IPS-11a (cell line): Measurements from ENCODE around the gene PTPRT.

Source experiments
- H3K4me3 ChIP-seq: one replicate; pipeline ENCODE4 v1.5.1; 2013; ENCODE audit warnings: low read depth, low read length, control low read depth

PTPRT gene

DNA sequence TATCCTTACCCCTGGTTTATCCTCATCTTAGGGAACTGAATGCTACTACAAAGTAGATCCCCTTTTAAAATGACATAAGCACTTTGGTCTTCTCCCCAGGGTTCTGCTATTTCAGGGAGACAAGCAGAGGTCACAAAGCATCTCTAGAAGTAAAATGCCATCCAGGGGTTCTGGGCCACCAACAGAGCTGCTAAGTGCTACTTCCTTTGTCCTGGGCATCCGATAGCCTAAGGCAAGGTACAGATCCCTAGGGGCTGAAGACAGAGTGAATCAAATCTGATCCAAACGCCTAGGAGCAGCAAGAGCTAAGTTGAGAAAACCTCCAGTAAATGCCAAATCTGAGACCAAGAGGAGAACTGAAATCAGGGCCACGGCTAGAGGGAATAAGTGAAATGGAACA, 161.2 kb downstream of the PTPRT start:
- no peak overlapping the region for H3K4me3 ChIP-seq

DNA sequence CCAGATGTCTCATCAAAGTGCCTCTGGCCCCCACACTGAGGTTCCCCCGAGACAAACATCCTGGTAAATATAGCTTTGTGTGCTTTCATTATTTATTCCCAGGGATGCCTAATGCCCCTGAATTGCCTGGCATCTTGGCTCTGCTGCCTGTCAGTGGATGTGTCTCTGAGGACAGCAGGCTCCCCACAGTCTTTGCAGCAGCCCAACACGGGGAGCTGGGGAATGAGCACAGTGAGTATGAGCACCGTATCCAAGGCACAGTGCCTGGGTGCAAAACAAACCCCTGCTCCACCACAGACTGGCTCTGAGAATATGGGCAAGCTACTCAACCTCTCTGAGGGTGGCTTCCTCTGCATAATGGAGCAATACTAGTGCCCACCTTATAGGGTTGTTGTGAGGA, 165.9 kb downstream of the PTPRT start:
- H3K4me3 ChIP-seq: no peak overlapping the region

DNA sequence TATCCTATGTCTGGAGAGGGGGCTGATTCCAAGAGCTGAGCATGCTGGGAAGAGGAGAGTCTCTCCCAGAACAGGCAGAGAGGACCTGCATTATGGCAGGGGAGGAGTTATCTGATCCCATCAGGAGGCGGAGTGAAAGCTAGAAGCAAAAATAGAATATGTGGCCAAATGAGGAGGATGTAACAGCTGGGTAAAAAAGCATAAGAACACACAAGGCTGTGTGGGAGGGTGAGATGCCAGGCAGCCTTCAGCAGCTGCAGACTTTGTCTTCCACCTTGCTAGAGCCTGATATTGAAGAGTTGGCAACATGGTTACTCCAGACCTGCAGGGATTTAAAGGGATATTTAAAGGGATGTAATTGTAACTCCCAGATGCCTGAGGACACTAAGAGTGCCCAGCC, 167.1 kb downstream of the PTPRT start:
- no peak overlapping the region for H3K4me3 ChIP-seq

DNA sequence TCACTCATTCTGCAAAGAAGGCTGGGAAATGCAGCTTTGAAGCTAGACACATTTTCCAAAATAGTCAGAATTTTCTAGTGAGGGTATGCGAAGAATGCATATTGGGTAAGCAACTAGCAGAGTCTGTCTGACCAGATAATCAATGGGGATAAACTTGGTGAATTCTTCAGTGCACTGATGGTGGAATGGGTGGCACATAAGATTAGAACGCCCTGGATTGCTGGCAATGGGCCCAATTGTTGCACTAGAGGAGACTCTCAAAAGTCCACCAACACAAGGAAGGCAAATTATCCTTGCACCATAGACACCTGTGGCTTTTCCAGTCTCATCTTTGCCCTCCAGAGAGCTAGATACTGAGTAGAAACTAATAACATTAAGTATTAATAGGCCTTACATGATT, 167.6 kb downstream of the PTPRT start:
- no peak overlapping the region for H3K4me3 ChIP-seq

DNA sequence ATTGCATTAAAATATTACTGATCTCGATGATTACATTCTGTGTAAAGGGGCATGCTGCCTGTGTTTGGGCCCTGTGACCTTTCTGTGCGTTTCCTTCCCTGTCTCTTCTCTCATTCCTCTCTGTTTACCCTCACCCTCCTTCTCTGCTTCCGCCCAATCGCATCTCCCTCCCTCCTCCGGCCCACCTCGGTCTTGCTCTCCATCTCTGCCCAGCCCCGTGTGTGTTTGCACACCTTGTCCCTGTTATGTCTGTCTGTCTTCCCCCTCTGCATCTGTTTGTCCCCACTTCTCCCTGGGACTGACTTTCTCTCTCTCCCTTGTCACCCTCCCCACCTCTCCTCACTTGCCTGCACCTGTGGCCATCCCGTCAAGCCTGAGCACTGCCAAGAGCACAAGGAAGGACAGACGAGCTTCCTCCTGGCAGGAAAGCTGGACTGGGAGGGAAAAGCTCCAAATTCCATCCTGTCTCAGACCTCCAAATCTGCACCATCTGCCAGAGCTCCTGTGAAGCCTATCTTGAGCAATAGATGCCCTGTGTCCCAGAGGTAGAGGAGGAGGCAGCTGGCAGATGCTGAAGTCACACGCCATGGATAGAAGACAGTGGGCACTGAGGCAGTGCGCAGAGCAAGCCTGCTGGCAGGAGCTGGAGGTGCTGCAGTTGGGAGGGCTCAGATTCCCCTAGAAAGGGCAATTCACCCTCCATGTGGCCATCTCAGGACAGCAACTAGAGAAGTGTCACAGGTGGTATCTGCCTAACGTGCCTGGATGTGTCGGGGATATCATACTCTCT, 172.3 kb downstream of the PTPRT start:
- H3K4me3 ChIP-seq: no peak overlapping the region

DNA sequence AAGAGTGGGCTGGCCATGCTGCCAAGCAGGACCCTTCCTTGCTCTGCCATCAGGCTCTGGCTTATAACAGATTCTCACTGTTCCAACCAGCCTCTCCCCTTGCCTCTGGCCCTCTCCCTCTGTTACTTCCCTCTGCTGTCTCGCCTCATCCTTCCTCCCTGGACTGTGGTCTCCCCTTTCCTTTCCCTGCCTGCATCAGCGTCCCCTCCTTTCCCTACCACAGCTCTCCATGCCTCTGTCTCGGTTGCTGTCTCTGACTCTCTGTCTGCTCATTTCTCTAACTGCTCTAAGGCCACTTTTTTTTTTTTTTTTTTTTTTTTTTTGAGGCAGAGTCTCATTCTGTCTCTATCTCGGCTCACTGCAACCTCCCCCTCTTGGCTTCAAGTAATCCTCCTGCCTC, 173.4 kb downstream of the PTPRT start:
- H3K4me3 ChIP-seq: no peak overlapping the region

DNA sequence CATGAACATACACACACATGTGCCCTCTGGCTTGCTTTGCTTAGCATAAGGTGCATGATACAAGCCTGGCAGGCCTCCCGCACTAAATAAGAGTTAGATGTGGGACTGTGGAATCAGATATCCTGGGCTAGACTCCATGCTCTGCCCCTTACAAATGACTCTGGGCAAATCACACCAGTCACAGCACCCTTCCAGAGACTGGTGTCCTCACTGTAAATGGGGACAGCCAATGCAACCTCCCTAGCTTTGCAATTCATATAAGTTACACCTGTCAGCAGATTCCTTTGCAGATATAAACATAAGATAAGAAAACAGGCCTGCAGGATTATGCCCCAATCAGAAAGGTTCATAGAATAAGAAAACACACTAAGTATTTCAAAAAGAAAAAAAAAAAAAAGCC, 174.1 kb downstream of the PTPRT start:
- no peak overlapping the region for H3K4me3 ChIP-seq

DNA sequence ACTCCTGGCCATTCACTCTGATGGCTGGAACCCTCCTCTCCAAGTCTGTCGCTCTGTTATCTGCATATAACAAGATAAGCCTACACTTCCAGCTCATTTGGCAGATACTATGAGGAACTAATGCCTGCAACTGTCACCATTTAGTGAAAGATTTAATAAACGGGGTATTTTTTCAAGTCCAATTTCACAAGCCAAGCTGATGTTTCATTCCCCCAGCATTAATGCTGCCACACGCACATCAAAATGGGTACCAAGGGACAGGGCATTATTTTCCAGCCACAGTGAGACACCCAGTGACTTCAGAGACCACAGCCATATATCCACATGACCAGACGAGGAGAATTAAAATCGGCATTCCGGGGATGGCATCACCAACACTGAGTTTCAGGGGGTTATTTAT, 175.5 kb downstream of the PTPRT start:
- no peak overlapping the region for H3K4me3 ChIP-seq

DNA sequence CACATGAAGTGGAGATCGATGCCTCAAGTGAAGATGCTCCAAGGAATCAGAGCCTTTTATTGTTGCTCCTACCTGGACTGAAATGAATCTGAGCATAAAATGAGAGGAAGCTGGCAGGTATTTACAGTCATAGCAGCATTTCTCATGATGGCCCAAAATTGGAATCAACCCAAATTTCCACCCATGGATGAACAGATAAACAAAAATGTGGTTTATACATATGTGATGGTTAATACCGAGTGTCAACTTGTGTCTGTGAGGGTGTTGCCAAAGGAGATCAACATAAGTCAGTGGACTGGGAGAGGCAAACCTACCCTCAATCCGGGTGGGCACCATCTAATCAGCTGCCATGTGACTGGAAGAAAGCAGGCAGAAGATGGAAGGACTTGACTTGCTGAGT, 178.2 kb downstream of the PTPRT start:
- no peak overlapping the region for H3K4me3 ChIP-seq

DNA sequence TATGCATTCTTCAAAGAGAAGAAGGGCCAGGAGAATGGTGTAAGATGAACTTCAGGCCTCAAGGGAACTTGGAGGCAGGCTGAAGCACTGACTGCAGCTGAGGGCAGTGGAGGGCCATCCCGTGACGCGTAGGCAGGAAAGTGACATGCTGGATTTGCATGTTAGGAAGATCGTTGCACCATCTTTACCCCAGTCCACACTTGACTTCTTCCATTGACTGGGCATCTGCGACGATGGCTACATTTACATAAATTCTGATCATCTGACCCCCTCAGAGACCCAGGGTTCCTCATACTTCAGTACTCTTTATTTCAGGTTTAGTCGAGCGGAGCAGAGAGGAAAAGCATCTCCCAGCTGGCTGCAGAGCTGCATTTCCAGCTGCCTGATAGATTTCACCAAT, 180.2 kb downstream of the PTPRT start:
- H3K4me3 ChIP-seq: no peak overlapping the region

DNA sequence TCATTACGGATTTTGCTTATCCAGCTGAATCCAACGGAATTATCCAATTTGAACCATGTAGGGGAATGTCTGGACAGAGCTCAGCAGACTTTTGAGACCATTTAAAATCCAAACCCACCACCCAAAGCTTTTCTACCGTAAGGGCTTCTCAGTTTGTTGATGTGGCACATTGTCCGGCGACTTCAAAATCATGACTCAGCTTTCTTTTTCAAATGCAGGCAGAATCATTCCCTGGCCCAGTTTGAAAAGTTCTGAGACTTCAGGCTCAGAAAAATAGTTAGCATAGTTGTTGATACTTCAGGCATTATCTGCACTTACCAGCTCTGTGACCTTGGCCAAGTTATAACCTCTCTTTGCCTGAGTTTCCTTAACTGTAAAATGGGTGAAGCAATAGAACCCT, 182.2 kb downstream of the PTPRT start:
- no peak overlapping the region for H3K4me3 ChIP-seq

DNA sequence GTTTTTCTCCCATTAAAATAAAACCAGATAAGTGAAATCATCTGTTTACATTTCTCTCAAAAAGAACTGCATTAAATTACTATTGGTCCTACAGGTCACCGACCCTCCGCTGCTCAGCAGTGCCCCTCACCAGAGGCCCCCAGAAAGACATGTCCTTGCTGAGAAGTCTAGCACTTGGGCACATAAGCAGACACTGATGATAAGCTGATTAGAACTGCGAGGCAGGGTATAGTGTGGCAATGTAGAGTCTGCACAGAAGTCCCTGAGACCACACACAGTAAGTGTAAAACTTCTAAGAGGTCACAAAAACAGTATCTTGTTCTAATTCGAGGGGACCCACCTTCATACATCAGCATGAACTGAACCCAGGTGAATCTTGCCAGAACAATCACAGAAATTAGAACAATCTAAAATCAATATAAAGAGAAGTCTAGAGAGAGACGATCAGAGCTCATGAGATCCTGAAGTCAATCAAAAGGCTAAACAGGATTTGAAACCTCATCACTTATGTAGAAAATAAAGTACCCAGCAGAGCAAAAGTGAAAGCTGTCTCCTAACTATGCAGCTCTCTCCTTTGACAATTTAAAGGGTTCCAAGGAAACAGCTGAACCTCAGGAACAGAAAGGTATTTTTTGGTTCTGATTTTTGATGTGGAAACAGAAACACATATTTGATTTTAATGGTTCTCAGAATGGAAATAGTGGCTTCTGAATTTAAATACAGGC, 182.9 kb downstream of the PTPRT start:
- no peak overlapping the region for H3K4me3 ChIP-seq

DNA sequence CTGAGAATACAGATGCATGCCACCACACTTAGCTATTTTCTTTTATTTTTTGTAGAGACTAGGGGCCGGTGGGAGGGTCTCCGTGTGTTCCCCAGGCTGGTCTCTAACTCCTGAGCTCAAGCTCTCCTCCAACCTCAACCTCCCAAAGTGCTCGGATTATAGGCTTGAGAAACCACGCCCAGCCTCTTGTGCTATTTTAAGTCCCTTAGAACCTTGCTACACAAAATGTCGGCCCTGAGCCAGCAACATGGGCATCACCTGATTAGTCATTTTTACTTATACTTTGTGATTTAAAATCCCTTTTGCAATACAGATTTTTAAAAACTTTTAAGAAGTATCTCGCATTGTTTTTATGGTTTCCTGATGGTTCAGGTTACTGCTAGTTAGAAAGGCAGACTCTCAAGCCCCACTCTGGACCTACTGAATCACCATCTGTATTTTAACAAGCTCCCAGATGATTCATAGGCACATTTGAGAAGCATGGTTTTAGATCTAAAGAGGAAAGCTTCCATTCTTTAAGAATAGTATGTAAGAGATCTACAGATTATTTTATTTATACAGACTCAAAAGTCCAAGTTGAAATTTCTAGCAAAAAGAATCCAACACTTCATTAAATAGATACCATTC, 186.3 kb downstream of the PTPRT start:
- no peak overlapping the region for H3K4me3 ChIP-seq

DNA sequence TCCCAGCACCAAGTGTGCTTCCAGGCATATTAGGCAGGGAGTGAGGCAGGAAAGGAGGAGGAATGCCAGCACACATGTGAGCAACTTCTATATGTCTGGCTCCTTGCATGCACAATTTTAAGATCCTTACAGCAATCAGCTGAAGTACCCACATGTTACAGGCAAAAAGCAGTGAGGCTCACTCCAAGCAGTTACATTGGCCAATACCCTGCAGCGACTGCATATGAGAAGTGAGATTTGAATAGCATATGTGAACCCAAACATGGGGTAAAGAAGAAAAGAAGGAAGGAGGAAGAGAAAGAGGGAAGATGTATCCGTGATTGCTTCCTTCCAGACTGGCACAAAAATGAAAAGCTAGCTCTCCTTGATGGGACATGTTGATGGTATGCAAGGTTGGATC, 193.6 kb downstream of the PTPRT start:
- no peak overlapping the region for H3K4me3 ChIP-seq

DNA sequence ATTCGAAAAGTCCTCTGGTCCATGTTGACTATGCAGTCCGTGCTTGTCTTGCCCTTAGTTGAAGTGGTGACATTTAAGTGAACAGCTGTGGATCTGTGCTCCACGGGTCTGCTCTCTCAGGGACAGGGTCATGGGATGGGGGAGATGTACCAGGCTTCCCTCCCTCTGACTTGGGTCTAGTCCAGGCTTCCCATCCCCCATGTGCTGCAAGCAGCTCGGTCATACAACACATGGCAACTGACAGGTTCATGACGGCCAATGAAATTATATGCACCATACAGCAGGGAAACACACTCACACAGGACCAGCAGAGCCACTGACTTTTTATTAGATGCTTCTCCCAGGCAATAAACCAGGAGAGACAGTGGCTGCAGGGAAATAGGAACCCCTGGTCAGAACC, 201.4 kb downstream of the PTPRT start:
- no peak overlapping the region for H3K4me3 ChIP-seq

DNA sequence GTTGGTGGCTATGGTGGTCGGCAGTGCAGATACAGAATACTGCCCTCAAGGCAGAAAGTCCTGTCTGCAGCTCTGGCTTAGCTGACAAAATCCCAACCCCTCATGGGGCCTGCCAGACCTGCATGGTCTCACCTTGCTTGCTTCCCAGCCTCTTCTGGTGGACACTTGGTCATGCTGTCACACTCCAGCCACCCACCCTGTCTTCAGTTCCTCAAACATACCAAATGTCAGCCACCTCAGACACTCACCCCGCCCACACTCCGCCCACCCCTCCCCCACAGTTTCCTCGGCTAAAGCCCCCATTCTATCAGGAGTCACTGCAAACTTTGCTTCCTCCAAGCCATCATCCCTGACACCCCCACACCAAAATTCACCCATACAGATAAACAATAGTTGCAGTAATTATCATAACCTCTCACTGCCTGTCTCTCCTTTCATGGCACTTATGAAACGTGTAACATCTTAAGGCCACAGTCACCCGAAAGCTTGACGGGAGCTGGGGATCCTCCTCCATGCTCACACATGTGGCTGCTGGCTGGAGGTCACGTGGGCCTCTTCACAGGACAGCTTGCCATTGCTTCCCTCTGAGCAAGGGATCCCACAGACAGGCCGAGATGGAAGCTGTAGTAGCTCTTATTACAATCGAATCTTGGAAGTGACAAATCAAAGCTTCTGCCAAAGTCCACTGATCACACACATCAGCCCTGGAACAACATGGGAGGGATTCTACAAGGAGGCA, 202.2 kb downstream of the PTPRT start:
- H3K4me3 ChIP-seq: no peak overlapping the region

DNA sequence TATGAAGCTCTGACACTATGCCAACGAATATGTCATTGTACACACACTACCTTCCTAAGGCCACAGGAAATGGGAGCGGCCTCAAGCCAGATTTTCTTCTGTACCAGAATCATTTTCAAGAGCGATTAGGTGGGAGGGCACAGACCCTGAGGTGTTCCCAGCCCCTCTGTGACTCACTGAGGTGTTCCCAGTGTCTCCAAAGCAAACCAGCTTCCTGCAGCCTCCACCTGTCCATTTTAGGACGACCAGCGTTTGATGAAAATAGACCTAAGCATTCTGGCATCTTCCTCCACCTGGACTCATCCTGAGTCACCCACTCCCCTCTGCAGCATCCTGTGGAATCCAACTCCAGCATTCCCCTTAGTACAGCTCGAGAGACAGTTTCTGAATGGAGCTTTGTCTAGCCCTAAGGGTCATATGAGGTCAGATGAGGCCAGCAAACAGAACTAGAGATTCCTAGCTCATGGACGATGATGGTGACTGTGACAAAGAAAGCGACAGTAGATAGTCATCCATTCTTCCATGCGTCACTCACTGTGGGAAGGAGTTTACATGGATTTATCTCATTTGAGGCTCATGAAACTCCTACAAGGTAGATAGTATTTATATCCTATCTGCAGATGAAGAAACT, 203.4 kb downstream of the PTPRT start:
- no peak overlapping the region for H3K4me3 ChIP-seq

DNA sequence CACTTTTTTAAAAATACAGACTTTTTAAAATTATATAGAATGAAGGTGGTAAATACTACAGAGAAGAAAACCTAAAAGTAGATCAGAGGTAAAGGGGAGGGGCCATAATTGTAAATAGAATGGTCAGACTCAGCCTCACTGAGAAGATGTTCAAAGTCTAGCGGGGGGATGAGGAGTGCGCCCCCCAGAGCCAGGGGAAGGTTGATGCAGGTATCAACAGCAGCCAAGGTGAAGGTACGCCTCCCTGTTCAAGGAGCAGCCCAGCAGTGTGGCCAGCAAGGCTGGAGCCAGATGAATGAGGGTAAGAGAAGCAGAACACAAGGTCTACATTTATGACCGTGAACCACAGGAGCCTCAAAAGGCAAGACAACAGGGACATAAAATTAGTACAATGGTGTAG, 204.1 kb downstream of the PTPRT start:
- H3K4me3 ChIP-seq: no peak overlapping the region

DNA sequence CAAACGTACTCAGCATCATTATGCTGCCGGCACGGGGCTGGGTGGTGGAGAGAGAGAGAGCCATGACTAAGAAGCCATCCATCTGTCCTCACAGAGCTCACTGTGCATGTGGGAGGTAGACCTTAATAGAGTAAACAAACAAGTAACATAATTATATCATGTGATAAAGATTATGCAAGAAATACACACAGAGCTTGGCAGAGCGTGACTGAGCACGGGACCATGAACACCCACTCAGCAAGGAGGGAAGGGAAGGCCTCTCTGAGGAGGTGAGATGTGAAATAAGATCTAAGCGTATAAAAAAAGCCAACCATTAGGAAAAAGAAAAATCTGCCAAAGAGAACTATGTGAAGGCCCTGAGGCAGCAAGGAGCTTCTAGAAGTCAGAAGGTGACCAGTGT, 207.5 kb downstream of the PTPRT start:
- H3K4me3 ChIP-seq: no peak overlapping the region

DNA sequence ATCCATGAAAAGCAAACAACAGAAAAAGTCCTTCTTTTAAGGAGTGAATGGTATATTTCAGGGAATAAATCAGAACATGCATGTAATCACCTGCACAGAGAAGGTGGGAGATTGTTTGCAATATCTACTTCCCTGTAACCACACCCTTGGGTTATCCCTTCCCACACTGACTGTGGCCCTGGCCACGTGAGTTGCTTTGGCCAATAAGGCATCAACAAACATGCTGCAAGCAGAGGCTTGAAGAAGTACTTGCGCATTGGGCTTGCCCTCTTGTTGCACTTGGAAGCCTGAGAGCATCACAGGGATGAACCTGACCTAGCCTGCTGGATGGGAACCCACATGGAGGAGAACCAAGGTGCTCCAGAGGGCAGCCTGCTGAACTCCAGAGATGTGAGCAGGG, 208.5 kb downstream of the PTPRT start:
- no peak overlapping the region for H3K4me3 ChIP-seq

DNA sequence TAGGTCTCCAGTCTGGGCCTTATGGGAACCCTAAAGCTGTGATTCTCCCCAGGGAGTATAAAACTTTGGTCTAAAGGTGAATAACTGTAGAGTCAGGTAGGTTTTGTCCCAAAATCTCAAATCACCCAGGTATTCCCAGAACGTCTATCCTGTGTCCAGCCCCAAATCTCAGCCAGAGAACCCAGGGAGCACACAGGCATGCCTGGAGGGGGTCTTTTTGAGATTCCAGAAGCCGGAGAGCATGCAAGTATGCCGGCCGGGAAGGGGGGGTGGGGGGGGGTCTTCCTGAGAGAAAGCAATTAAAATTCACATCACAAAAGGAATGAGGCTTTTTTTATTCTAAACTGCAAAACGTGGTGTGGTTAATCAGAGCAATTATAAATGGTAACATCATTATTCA, 210.0 kb downstream of the PTPRT start:
- H3K4me3 ChIP-seq: no peak overlapping the region
